Neutrophil (primary cell): ENCODE data around the gene TMEM108.

Experiments used
- H3K27ac ChIP-seq: fragments of 200-600 bp; sonication (generic); 2 replicates; pipeline ENCODE4 v1.5.1; 2016; ENCODE audit warnings: mild to moderate bottlenecking, moderate library complexity
- H3K27me3 ChIP-seq: fragments of 200-600 bp; sonication (generic); 2 replicates; pipeline ENCODE4 v1.6.0; 2016; ENCODE audit warnings: mild to moderate bottlenecking
- H3K36me3 ChIP-seq: fragments of 200-600 bp; sonication (generic); 2 replicates; pipeline ENCODE4 v1.5.1; 2017
- H3K4me1 ChIP-seq, 2 experiments: fragments of 200-600 bp in 1 of 2; sonication (generic) in 1 of 2; 1 replicate in 1 of 2; 2 replicates in 1 of 2; pipeline versions ENCODE4 v1.5.1 to v1.6.1; 2013 to 2016; ENCODE audit warnings: low read depth in 1 of 2, low read length in 1 of 2, mild to moderate bottlenecking in 1 of 2, moderate library complexity in 1 of 2; ENCODE audit not compliant: control insufficient read depth in 1 of 2, insufficient read depth in 1 of 2
- H3K4me3 ChIP-seq, 2 experiments: fragments of 200-600 bp in 1 of 2; sonication (generic) in 1 of 2; 1 replicate in 1 of 2; 2 replicates in 1 of 2; pipeline ENCODE4 v1.5.1; 2013 to 2016; ENCODE audit warnings: low read depth in 1 of 2, low read length in 1 of 2, mild to moderate bottlenecking in 1 of 2, moderate library complexity in 1 of 2
- H3K9me3 ChIP-seq: fragments of 200-600 bp; sonication (generic); 2 replicates; pipeline ENCODE4 v1.5.1; 2016
- CTCF ChIP-seq: fragments of 200-600 bp; sonication (generic); IDR thresholded peaks from 2 replicates; pipeline ENCODE4 v1.5.1; 2016; ENCODE audit warnings: antibody characterized with exemption

The TMEM108 gene

GRCh38 chr3:133404920-133405319, 366.7 kb downstream of the TMEM108 start:
- Histone ChIP-seq H3K27ac (no peak overlapping the region), H3K36me3 (no peaks in the 10 kb centered on the region), H3K9me3 (no peaks in the 10 kb centered on the region), H3K4me1 (no peaks in the 10 kb centered on the region), H3K27me3 (peaks cover 19% of the 10 kb centered on the region), H3K4me3 (no peak overlapping the region)
- TF ChIP-seq CTCF: no peak

- no peak overlapping the region for H3K27ac ChIP-seq
- H3K27me3 ChIP-seq: peaks cover 44% of the 10 kb centered on the region
- H3K4me1 ChIP-seq: no peaks in the 10 kb centered on the region
- H3K9me3 ChIP-seq: no peaks in the 10 kb centered on the region
- no peaks in the 10 kb centered on the region for H3K36me3 ChIP-seq
- no peak for TF ChIP-seq CTCF
- H3K4me3 ChIP-seq: no peak overlapping the region
Measured at GRCh38 chr3:133408366-133408765, 370.2 kb downstream of the TMEM108 start.

GRCh38 chr3:133408961-133409360, 370.8 kb downstream of the TMEM108 start:
- H3K27me3 ChIP-seq: peaks cover 47% of the 10 kb centered on the region
- no peak overlapping the region for H3K27ac ChIP-seq
- H3K4me1 ChIP-seq: no peaks in the 10 kb centered on the region
- no peaks in the 10 kb centered on the region for H3K36me3 ChIP-seq
- no peak for TF ChIP-seq CTCF
- no peak overlapping the region for H3K4me3 ChIP-seq
- no peaks in the 10 kb centered on the region for H3K9me3 ChIP-seq

- H3K9me3 ChIP-seq: no peaks in the 10 kb centered on the region
- H3K36me3 ChIP-seq: no peaks in the 10 kb centered on the region
- no peaks in the 10 kb centered on the region for H3K4me1 ChIP-seq
- H3K27me3 ChIP-seq: peaks cover 47% of the 10 kb centered on the region
- no peak for TF ChIP-seq CTCF
- H3K4me3 ChIP-seq: no peak overlapping the region
- H3K27ac ChIP-seq: no peak overlapping the region
Measured at GRCh38 chr3:133410191-133410892, 372.2 kb downstream of the TMEM108 start.

GRCh38 chr3:133412183-133413132, 374.3 kb downstream of the TMEM108 start:
- no peak for TF ChIP-seq CTCF
- Histone ChIP-seq H3K36me3 (no peaks in the 10 kb centered on the region), H3K27ac (no peak overlapping the region), H3K4me3 (no peak overlapping the region), H3K27me3 (peaks cover 47% of the 10 kb centered on the region), H3K4me1 (no peaks in the 10 kb centered on the region), H3K9me3 (no peaks in the 10 kb centered on the region)
